Purkinje cell (primary cell): Measurements from ENCODE around the gene MRPL40. TPM values are rescaled to one million over a fixed set of nuclear protein-coding genes. Genes with fewer than 3 reads are reported as not detected.

Experiments used
- polyA plus RNA-seq: library from polyadenylated mRNA; unstranded; fragments of >200 nt; fragmentation: Nextera tagmentation; gene quantifications from 2 replicates; pipeline ENCODE4 v1.2.1, GENCODE V29; 2014

The MRPL40 gene
- 69.6 and 78.9 TPM in 2 replicates for polyA plus RNA-seq

DNA sequence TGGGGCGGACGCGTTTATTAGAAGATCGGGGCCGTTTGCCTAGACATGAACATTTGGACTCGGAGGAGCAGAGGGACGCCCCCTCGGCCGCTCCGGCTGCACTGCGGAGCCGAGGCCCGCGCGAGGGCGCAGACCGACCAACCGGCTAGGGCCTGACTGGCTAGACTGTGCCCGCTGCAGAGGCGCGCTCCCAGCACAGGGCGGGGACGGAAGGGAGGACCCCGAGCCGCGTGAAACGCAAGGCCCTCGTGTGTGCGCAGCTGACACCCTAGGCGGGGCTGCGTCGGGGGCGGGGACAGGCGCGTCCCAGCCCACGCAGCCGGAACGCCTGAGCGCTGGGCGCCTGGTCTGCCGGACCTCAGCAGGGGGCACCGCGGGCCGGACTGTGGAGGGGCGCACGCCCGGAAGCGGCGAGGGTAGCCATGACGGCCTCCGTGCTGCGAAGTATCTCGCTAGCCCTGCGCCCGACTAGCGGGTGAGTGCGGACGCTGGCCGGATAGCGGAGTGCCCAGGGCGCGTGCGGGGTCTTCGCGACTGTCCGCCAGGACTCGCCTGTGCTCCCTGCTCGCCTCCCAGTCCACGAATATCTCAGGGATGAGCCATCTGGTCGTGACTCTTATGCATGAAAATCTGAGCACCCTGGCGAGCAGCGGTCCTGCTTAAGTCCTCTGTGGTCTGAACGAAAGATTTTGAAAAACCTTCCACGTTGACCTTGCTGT, at the start of gene MRPL40:
Gene MRPL40, plus strand, starts transcription at position 413 of the 719 bp plus-strand sequence. Its CDS starts 10 bp downstream, at position 423.

DNA sequence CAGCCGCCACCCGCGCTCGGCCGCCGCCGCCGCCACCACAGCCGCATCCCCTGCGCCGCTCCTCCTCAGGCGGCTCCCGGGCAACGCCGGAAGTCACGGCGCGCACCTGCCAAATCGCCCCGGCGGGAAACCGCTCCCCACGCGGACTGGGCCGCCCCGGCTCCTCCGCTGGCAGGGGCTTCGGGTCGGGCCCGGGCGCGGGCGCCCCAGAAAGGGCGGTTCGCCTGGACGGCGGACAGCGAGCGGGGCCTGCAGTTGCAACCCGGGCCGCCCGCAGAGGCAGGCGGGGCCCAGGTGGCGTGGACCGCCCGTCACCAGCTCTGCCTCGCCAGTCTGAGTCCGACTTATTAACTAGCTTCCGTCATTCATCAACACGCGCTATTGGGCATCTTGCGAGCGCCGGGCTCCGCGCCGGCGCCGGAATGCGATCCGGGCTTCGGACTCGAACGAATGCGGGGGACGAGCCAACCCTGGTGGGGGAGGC, 654 bp upstream of the MRPL40 start, which contains the start of gene HIRA:
Gene HIRA, minus strand, starts transcription at position 85 of the 484 bp plus-strand sequence. CDS start 257 bp downstream, outside the sequence.

DNA sequence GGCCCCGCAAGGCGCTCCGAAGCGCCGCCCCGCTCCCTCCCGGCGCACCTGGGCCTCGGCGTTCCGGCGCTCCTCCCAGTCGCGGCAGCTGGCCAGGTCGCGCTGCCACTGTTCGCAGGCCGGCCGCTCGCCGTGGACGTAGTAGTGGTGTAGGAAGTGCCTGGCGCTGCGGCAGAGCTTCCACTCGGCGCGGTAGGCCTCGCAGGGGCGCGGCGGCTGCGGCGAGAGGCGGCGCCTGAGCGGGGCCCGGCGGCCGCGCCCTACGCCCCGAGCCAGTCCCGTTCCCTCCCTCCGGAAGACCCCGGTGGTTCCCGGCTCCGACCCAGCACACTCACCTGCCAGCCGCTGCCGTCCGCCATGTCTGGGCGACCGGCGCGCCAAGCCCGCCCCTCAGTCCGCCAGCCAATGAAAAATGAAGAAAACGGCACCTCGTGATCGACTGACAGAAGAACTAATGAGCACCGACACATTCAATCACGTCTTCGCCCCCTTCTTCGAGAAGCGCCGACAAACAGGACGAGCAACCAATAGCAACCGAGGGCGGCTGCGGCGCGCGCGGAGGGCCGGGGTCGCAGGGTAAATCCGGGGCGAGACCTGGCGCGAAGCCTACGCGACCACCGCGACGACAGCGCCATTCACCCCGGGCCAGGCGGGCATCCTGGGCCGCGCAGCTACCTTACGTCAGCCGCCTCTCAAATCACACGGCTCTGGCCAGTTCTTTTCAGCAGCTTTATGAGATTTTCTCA, 15.2 kb downstream of the MRPL40 start, which contains the start of gene C22orf39:
Gene C22orf39, minus strand, starts transcription at position 382 of the 746 bp plus-strand sequence. Its CDS starts 23 bp downstream, at position 359.

GRCh38 chr22:19478901-19479354, 46.6 kb downstream of the MRPL40 start, which contains the start of gene UFD1:
Gene UFD1, minus strand, starts transcription at chr22:19479193. Its CDS starts 108 bp downstream, at chr22:19479085.

GRCh38 chr22:19479355-19480172, 47.2 kb downstream of the MRPL40 start, which contains the start of gene CDC45:
Gene CDC45, plus strand, starts transcription at chr22:19479920. Its CDS starts 49 bp downstream, at chr22:19479969.

Other genes starting within 250 kb of the MRPL40 start
- 0.06 and 0.44 TPM in 2 replicates for gene CLTCL1, start 140.8 kb upstream of the MRPL40 start, polyA plus RNA-seq
- 1.4 and 2.0 TPM in 2 replicates for gene HIRA, start 812 bp upstream of the MRPL40 start, polyA plus RNA-seq
- 46.1 and 46.3 TPM in 2 replicates for gene C22orf39, start 15.2 kb downstream of the MRPL40 start, polyA plus RNA-seq
- 44.4 and 54.0 TPM in 2 replicates for gene UFD1, start 46.6 kb downstream of the MRPL40 start, polyA plus RNA-seq
- gene CDC45, start 47.4 kb downstream of the MRPL40 start, polyA plus RNA-seq, result 2.5 and 2.6 TPM in 2 replicates
- gene CLDN5, start 91.9 kb downstream of the MRPL40 start, polyA plus RNA-seq, result 0.17 and 0.28 TPM in 2 replicates